Keratinocyte (primary cell): ENCODE measurements around the gene SPATA6L. TPM values are rescaled to one million over a fixed set of nuclear protein-coding genes. Genes with fewer than 3 reads are reported as not detected.

ENCODE experiments used
- DNase-seq: peaks from one replicate; pipeline ENCODE4 v3.0.0-alpha.2; 2011; ENCODE audit warnings: low read depth, missing footprints, low spot score
- FAIRE-seq: peaks from 2 replicates; lab custom pipeline; 2011; peaks lifted over from hg19 to GRCh38; lab: Jason Lieb, UNC
- H2AFZ ChIP-seq: 2 replicates; pipeline ENCODE4 v1.6.0; 2012; ENCODE audit warnings: low read length, control low read depth, inconsistent platforms; ENCODE audit not compliant: control insufficient read depth
- H3K27ac ChIP-seq: 2 replicates; pipeline ENCODE4 v1.5.1; 2011; ENCODE audit warnings: low read length; ENCODE audit not compliant: control insufficient read depth, insufficient read depth
- H3K27me3 ChIP-seq: 3 replicates; pipeline ENCODE4 v1.6.0; 2011; ENCODE audit warnings: low read length; ENCODE audit not compliant: control insufficient read depth, insufficient read depth; ENCODE audit errors: extremely low read depth
- H3K36me3 ChIP-seq, 2 experiments: 2 replicates in 1 of 2; 3 replicates in 1 of 2; pipeline ENCODE4 v1.5.1; 2011; ENCODE audit warnings: low read length in 2 of 2, mild to moderate bottlenecking in 1 of 2; ENCODE audit not compliant: control insufficient read depth in 2 of 2, insufficient read depth in 2 of 2; ENCODE audit errors: extremely low read depth in 1 of 2
- H3K4me1 ChIP-seq: 3 replicates; pipeline ENCODE4 v1.5.1; 2011; ENCODE audit warnings: low read length; ENCODE audit not compliant: control insufficient read depth, insufficient read depth; ENCODE audit errors: extremely low read depth
- H3K4me2 ChIP-seq: 3 replicates; pipeline ENCODE4 v1.6.0; 2011; ENCODE audit warnings: low read depth, low read length; ENCODE audit not compliant: control insufficient read depth, insufficient read depth; ENCODE audit errors: extremely low read depth
- H3K4me3 ChIP-seq, 3 experiments: fragments of 200-600 bp in 1 of 3; sonication (generic) in 1 of 3; 2 replicates in 2 of 3; 3 replicates in 1 of 3; pipeline ENCODE4 v1.5.1; 2011 to 2016; ENCODE audit warnings: low read length in 3 of 3, mild to moderate bottlenecking in 3 of 3, control low read depth in 2 of 3, inconsistent platforms in 1 of 3, low read depth in 1 of 3, mixed read lengths in 1 of 3, mixed run types in 1 of 3, moderate library complexity in 1 of 3; ENCODE audit not compliant: control insufficient read depth in 2 of 3, insufficient read depth in 2 of 3; ENCODE audit errors: extremely low read depth in 1 of 3
- H3K79me2 ChIP-seq: 2 replicates; pipeline ENCODE4 v1.6.0; 2012; ENCODE audit warnings: low read length; ENCODE audit not compliant: control insufficient read depth, insufficient read depth
- H3K9ac ChIP-seq: 3 replicates; pipeline ENCODE4 v1.6.0; 2011; ENCODE audit warnings: low read length; ENCODE audit not compliant: control insufficient read depth, insufficient read depth; ENCODE audit errors: extremely low read depth
- H3K9me1 ChIP-seq: 3 replicates; pipeline ENCODE4 v1.6.0; 2011; ENCODE audit warnings: low read length; ENCODE audit not compliant: control insufficient read depth, insufficient read depth; ENCODE audit errors: extremely low read depth
- H3K9me3 ChIP-seq: 2 replicates; pipeline ENCODE4 v1.5.1; 2012; ENCODE audit warnings: low read depth, low read length; ENCODE audit not compliant: control insufficient read depth
- H4K20me1 ChIP-seq: 3 replicates; pipeline ENCODE4 v1.6.0; 2011; ENCODE audit warnings: low read length; ENCODE audit not compliant: control insufficient read depth, insufficient read depth; ENCODE audit errors: extremely low read depth
- EZH2 ChIP-seq: IDR thresholded peaks from one replicate; pipeline ENCODE4 v1.6.1; 2012; ENCODE audit warnings: inconsistent platforms, mild to moderate bottlenecking, low read length, moderate library complexity
- dilution Hi-C: fragments of 300-500 bp; cut with MboI; formaldehyde crosslinking; loops from one replicate; pipeline ENCODE4 v1.7.0; 2020; ENCODE audit warnings: low sequenced_read_pairs; ENCODE audit not compliant: extremely low pct_ligation_motif_present
- polyA plus RNA-seq, 5 experiments: library from polyadenylated mRNA; depleted of rRNA in 3 of 5; stranded (reverse) in 3 of 5; stranded (forward) in 1 of 5; unstranded in 1 of 5; fragments of >200 nt; gene quantifications; 1 replicate in 1 of 5; 2 replicates in 3 of 5; 3 replicates in 1 of 5; pipeline versions ENCODE4 v1.2.1 to v1.2.3, GENCODE V29; 2011 to 2012; ENCODE audit warnings: missing spikeins in 2 of 5, low read depth in 1 of 5, low replicate concordance in 1 of 5
- TF ChIP-seq, protein P1 (sequence below), 3 experiments: IDR thresholded peaks in 1 of 3; conservative IDR thresholded peaks in 1 of 3; optimal IDR thresholded peaks in 1 of 3; 2 replicates in 2 of 3; 3 replicates in 1 of 3; pipeline versions ENCODE3 to v1.5.1; 2011; ENCODE audit warnings: low read length in 3 of 3, mild to moderate bottlenecking in 3 of 3, moderate library complexity in 2 of 3, control low read depth in 1 of 3, inconsistent platforms in 1 of 3; ENCODE audit not compliant: insufficient read depth in 2 of 3; ENCODE audit errors: extremely low read depth in 1 of 3

The SPATA6L gene
- polyA plus RNA-seq, 1 donor (not counting 4 experiments of a cell fraction or from before 2014, with no cell fraction given), result 0.92 TPM

DNA sequence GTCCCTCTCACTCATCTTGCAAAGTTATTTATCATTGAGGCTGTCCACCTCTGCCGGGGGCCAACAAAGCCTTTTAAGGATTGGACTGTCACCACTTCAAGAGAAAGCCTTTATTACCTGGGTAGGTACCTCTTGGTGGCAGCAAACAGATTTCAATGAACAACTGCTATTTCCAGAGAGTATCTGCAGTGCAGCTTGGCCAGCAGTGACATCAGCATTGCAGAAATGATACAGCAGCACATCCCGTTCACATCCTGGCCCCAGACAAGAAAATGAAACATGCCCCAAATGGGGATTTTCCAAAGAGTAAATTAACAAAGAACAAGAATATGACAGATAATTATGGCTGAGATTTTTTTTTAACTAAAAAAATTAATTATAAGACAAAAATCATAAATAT, 2.3 kb upstream of the SPATA6L start:
- Histone ChIP-seq H3K36me3 (no peaks in the 10 kb centered on the region), H3K9ac (no peak overlapping the region), H2AFZ (no peak overlapping the region), H3K4me1 (peaks cover 23% of the 10 kb centered on the region), H4K20me1 (no peaks in the 10 kb centered on the region), H3K27ac (no peak overlapping the region), H3K9me3 (no peaks in the 10 kb centered on the region), H3K4me2 (no peak overlapping the region), H3K9me1 (no peaks in the 10 kb centered on the region), H3K27me3 (no peaks in the 10 kb centered on the region), H3K79me2 (peaks cover 6% of the 10 kb centered on the region), H3K4me3 (no peak overlapping the region)
- dilution Hi-C loops, result no loop called here
- TF ChIP-seq, protein P1, sequence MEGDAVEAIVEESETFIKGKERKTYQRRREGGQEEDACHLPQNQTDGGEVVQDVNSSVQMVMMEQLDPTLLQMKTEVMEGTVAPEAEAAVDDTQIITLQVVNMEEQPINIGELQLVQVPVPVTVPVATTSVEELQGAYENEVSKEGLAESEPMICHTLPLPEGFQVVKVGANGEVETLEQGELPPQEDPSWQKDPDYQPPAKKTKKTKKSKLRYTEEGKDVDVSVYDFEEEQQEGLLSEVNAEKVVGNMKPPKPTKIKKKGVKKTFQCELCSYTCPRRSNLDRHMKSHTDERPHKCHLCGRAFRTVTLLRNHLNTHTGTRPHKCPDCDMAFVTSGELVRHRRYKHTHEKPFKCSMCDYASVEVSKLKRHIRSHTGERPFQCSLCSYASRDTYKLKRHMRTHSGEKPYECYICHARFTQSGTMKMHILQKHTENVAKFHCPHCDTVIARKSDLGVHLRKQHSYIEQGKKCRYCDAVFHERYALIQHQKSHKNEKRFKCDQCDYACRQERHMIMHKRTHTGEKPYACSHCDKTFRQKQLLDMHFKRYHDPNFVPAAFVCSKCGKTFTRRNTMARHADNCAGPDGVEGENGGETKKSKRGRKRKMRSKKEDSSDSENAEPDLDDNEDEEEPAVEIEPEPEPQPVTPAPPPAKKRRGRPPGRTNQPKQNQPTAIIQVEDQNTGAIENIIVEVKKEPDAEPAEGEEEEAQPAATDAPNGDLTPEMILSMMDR (optimal IDR thresholded peaks at IDR 0.05 in 1 of 3, IDR thresholded peaks at IDR 0.05 in 1 of 3, conservative IDR thresholded peaks at IDR 0.05 in 1 of 3; ENCODE audit: extremely low read depth in 1 of 3, insufficient read depth in 2 of 3, low read length in 3 of 3), result no peak
- TF ChIP-seq EZH2, result no peak
- DNase-seq (no peak), FAIRE-seq (no peak)

DNA sequence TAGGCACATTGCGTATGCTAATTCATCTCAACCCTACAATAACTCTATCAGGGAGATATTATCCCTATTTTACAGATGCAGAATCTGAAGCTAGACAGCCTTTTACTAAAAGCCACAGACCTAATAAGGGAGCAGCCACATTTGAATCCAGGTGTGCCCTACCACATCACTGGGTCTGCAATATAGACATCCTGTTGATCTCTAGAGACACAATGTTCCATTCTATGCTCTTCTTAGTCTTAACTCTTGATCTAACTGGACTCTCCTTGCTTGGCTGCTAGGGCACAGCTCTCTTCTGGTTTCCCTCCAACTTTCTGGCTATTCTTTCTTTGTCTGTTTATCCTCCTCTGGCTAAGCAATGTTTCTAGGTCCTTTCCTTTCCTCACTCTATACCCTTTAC, 1.4 kb upstream of the SPATA6L start:
- DNase-seq (no peak), FAIRE-seq (no peak)
- Histone ChIP-seq H2AFZ (no peak overlapping the region), H3K27ac (no peak overlapping the region), H3K9ac (no peak overlapping the region), H3K4me3 (no peak overlapping the region), H3K4me2 (no peak overlapping the region), H3K4me1 (peaks cover 32% of the 10 kb centered on the region), H3K36me3 (no peaks in the 10 kb centered on the region), H3K27me3 (no peaks in the 10 kb centered on the region), H4K20me1 (no peaks in the 10 kb centered on the region), H3K9me3 (no peaks in the 10 kb centered on the region), H3K79me2 (peaks cover 12% of the 10 kb centered on the region), H3K9me1 (no peaks in the 10 kb centered on the region)
- no peak for TF ChIP-seq EZH2
- TF ChIP-seq, protein P1 (optimal IDR thresholded peaks at IDR 0.05 in 1 of 3, IDR thresholded peaks at IDR 0.05 in 1 of 3, conservative IDR thresholded peaks at IDR 0.05 in 1 of 3; ENCODE audit: extremely low read depth in 1 of 3, insufficient read depth in 2 of 3, low read length in 3 of 3), result no peak
- dilution Hi-C loops, result no loop called here
